Measurements from ENCODE around the gene DTX3. TPM values are rescaled to one million over a fixed set of nuclear protein-coding genes. Genes with fewer than 3 reads are reported as not detected.

Gene DTX3
- total RNA-seq, 1 donor from 2014 or later, result 26.0 TPM

GRCh38 chr12:57618966-57619433, 14.4 kb downstream of the DTX3 start:
- intact Hi-C loops (cut with DNase I), result no loop called here
- H3K4me3 ChIP-seq, result no peak overlapping the region
- DNase-seq, result no peak

DNA sequence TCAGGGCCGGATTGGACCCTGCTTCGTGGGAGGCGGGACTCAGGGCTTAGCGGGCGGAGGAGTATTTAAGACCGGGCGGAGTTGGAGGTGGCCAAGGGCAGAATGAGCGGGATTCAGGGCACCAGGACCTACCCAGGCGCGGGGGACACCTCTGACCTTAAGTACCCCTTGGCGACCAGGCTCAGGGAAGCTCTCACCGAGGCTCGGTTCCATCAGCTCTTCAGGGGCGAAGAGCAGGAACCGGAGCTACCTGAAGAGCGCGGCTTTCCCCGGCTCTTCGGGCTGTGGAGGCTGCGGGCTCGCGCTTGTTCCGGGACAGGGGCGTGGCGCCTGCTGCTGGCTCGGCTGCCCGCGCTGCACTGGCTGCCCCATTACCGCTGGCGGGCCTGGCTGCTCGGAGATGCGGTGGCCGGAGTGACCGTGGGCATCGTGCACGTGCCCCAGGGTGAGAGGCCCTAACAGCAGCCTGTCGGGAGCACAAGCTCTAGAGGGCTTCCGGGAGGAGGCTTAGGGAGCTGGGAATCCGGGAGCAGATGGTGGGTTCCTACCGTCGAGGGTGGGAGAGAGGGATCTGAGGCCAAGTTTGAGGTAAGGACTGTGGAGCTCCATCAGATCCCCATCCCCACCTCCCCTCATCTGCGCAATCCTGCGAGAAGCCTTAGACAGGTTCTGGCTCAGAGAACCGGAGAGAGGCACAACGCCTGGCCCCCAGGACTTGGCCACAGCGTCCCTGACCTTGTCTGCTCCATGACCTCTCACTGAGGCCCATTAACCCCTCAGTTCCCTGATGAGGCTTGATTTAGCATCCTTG, 15.0 kb downstream of the DTX3 start:
- ATAC-seq (peak; percentile 65), DNase-seq (peak; percentile 77)
- H3K27ac ChIP-seq, result no peak overlapping the region
- no peaks in the 10 kb centered on the region for H3K36me3 ChIP-seq
- H3K27me3 ChIP-seq, result peaks cover 65% of the 10 kb centered on the region
- no peaks in the 10 kb centered on the region for H3K9me3 ChIP-seq
- intact Hi-C loops (cut with DNase I), result loop anchor here (5.0 kb wide), 1 partner anchor 37 kb away; no protein-coding TSS in a partner anchor
- H3K4me1 ChIP-seq, result peaks cover 19% of the 10 kb centered on the region
- TF ChIP-seq, protein P1, sequence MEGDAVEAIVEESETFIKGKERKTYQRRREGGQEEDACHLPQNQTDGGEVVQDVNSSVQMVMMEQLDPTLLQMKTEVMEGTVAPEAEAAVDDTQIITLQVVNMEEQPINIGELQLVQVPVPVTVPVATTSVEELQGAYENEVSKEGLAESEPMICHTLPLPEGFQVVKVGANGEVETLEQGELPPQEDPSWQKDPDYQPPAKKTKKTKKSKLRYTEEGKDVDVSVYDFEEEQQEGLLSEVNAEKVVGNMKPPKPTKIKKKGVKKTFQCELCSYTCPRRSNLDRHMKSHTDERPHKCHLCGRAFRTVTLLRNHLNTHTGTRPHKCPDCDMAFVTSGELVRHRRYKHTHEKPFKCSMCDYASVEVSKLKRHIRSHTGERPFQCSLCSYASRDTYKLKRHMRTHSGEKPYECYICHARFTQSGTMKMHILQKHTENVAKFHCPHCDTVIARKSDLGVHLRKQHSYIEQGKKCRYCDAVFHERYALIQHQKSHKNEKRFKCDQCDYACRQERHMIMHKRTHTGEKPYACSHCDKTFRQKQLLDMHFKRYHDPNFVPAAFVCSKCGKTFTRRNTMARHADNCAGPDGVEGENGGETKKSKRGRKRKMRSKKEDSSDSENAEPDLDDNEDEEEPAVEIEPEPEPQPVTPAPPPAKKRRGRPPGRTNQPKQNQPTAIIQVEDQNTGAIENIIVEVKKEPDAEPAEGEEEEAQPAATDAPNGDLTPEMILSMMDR (IDR thresholded peaks at IDR 0.05), result no peak
- no peak overlapping the region for H3K4me3 ChIP-seq

More at GRCh38 chr12:57618966-57619433, 14.4 kb downstream of the DTX3 start:
- Histone ChIP-seq H3K36me3 (no peaks in the 10 kb centered on the region), H3K27me3 (peaks cover 59% of the 10 kb centered on the region), H3K9me3 (no peaks in the 10 kb centered on the region), H3K27ac (no peak overlapping the region), H3K4me1 (peaks cover 19% of the 10 kb centered on the region)
- ATAC-seq, result no peak
- TF ChIP-seq, protein P1 (IDR thresholded peaks at IDR 0.05), result no peak

GRCh38 chr12:57620245-57620935, 15.8 kb downstream of the DTX3 start:
- intact Hi-C loops (cut with DNase I), result loop anchor here (5.0 kb wide), 1 partner anchor 38 kb away; no protein-coding TSS in a partner anchor

DNA sequence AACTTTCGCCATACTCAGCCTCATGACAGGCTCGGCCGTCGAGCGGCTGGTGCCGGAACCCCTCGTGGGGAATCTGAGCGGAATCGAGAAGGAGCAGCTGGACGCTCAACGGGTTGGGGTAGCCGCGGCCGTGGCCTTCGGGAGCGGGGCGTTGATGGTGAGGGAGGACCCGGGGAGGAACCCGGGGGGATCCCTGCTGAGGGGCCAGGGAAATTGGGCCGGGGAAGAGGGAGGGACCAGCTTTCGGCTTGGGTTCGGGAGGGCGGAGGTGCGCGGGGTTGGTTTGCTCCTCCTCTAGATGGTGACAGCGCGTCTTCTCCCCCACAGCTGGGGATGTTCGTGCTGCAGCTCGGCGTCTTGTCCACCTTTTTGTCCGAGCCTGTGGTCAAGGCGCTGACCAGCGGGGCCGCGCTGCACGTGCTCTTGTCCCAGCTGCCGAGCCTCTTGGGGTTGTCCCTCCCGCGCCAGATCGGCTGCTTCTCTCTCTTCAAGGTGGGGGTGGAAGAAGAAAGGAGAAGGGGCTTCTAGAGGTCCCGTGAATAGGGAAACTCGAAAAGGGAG, 16.4 kb downstream of the DTX3 start:
- Histone ChIP-seq H3K27me3 (peaks cover 79% of the 10 kb centered on the region), H3K27ac (no peak overlapping the region), H3K4me1 (peaks cover 19% of the 10 kb centered on the region), H3K9me3 (no peaks in the 10 kb centered on the region), H3K4me3 (peak overlapping the region; percentile 34), H3K36me3 (no peaks in the 10 kb centered on the region)
- TF ChIP-seq, protein P1 (IDR thresholded peaks at IDR 0.05), result no peak
- no peak for DNase-seq
- ATAC-seq, result peak; percentile 12
- intact Hi-C loops (cut with DNase I), result loop anchor here (5.0 kb wide), 1 partner anchor 39 kb away; no protein-coding TSS in a partner anchor

More at GRCh38 chr12:57620245-57620935, 15.8 kb downstream of the DTX3 start:
- Histone ChIP-seq H3K27me3 (peaks cover 73% of the 10 kb centered on the region), H3K4me1 (peaks cover 19% of the 10 kb centered on the region), H3K4me3 (no peak overlapping the region), H3K27ac (no peak overlapping the region), H3K36me3 (no peaks in the 10 kb centered on the region), H3K9me3 (no peaks in the 10 kb centered on the region)
- TF ChIP-seq, protein P1 (IDR thresholded peaks at IDR 0.05), result no peak
- DNase-seq (no peak), ATAC-seq (no peak)

- ATAC-seq (peak; percentile 77), DNase-seq (peak; percentile 81)
- H3K27ac ChIP-seq, result no peak overlapping the region
- H3K9me3 ChIP-seq, result no peaks in the 10 kb centered on the region
- TF ChIP-seq, protein P1 (IDR thresholded peaks at IDR 0.05), result peak; percentile 90
- peaks cover 86% of the 10 kb centered on the region for H3K27me3 ChIP-seq
- peak overlapping the region; percentile 34 for H3K4me3 ChIP-seq
- intact Hi-C loops (cut with DNase I), result loop anchor here (5.0 kb wide), 1 partner anchor 39 kb away; no protein-coding TSS in a partner anchor
- H3K4me1 ChIP-seq, result peaks cover 19% of the 10 kb centered on the region
- no peaks in the 10 kb centered on the region for H3K36me3 ChIP-seq
Measured at GRCh38 chr12:57621497-57622292, 17.1 kb downstream of the DTX3 start.

Data from upper lobe of right lung (tissue), 1 donor.